Stimulated activated naive CD8-positive, alpha-beta T cell treated with anti-CD3 and anti-CD28 coated beads, Interleukin-15, amount 100 ng/mL, for 72 hours (primary cell): ENCODE results near the gene ZRANB1.
"Not testable (repeated sequence)": the region's sequence is repeated elsewhere in the genome, so short reads cannot be mapped to it uniquely, and the experiment has no call there.

Experiments
- ATAC-seq: fragments of 150-1000 bp; cut with Tn5 transposase; 2 replicates; pipeline ENCODE4 v1.10.0; 2021; ENCODE audit warnings: mild to moderate bottlenecking, moderate library complexity
- DNase-seq, 2 donors: peaks; one replicate each; pipeline ENCODE4 v3.0.0; 2021 to 2022
- H3K27ac Mint-ChIP-seq, 2 donors: one replicate each; pipeline ENCODE4 v1.8.0; 2022; ENCODE audit warnings: mild to moderate bottlenecking in 2 of 2, mixed read lengths in 2 of 2, moderate library complexity in 2 of 2
- H3K27me3 Mint-ChIP-seq: one replicate; pipeline ENCODE4 v1.8.0; 2022; ENCODE audit warnings: mixed read lengths
- H3K4me1 Mint-ChIP-seq: one replicate; pipeline ENCODE4 v1.8.0; 2022; ENCODE audit warnings: mild to moderate bottlenecking, mixed read lengths
- H3K4me3 Mint-ChIP-seq, 2 donors: one replicate each; pipeline ENCODE4 v1.8.0; 2022; ENCODE audit warnings: mild to moderate bottlenecking in 2 of 2, mixed read lengths in 2 of 2, moderate library complexity in 1 of 2
- H3K9me3 Mint-ChIP-seq, 2 donors: one replicate each; pipeline ENCODE4 v1.8.0; 2022; ENCODE audit warnings: mixed read lengths in 2 of 2

ZRANB1 gene

DNA sequence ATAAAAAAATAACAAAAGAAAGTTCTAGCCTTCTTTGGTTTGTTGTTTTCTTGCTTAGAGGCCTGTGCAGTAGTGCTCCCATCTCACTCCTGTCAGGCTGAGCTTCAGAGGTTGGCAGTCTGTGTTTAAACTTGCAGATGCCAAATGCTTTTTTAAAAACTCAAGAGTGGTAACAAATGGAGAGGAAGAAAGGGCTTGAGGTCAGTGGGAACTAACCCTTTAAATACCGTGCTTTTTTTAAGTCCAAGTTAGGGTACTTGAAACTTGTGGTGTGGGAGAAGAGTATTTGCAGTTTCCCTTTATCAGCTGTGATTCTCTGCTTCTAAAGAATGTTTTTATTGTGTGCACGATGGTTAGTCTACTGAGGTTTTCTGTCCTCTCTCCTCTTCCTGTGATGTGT lies 29.4 kb downstream of the ZRANB1 start:
- Mint-ChIP-seq H3K27me3 (no peaks in the 10 kb centered on the region), H3K4me3 (no peak overlapping the region)

DNA sequence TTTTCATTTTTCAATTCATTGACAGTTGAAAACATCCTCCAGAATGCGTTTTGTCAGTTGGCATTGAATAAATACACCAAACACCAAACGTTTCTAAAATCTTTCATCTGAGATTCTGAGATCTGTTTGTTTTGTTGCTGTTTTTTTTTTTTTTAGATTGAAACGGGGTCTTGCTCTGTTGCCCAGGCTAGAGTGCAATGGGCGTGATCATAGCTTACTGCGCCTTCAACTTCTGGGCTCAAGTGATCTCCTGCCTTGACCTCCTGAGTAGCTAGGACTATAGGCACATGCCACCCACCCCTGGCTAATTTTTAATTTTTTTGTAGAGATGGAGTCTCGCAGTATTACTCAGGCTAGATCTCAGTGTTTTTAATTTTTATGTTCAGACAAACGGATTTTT lies 30.7 kb downstream of the ZRANB1 start:
- H3K9me3 Mint-ChIP-seq, result no peaks in the 10 kb centered on the region
- no peak for ATAC-seq

More for the DNA sequence above, 29.4 kb downstream of the ZRANB1 start:
- Mint-ChIP-seq H3K4me1 (peaks cover 37% of the 10 kb centered on the region), H3K27ac (peak overlapping the region; percentile 13 to 59), H3K9me3 (no peaks in the 10 kb centered on the region)
- ATAC-seq (no peak), DNase-seq (no peak)

GRCh38 chr10:124974131-124974530 lies 32.2 kb downstream of the ZRANB1 start:
- no peaks in the 10 kb centered on the region for H3K9me3 Mint-ChIP-seq

More for the DNA sequence above, 30.7 kb downstream of the ZRANB1 start:
- Mint-ChIP-seq H3K27me3 (no peaks in the 10 kb centered on the region), H3K27ac (no peak overlapping the region), H3K4me1 (peaks cover 45% of the 10 kb centered on the region), H3K4me3 (no peak overlapping the region)
- DNase-seq, result no peak

DNA sequence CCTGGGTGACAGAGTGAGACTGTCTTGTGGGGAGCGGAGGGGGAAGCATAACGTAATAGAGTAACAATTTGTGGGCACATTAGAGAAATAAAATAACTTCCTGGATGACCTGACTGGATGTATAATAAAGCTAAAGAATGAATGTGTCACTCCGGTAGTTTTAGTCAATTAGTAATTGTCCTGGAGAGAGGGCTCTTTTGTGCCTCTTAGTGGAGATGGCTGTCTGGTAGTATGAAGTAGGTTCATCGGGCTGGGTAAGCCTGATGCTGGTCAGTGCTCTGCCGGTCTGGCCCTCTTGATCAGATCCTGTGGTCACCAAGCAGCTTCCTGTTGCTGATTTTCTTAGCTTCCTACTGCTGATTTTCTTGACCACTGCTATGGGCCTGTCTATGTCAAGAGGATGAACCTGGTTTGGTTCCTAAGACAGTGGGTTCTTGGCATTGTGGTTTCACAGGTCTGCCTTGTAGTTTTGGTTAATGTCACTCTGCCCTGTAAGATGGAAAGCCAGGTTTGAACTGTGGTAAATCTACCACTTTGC lies 34.1 kb downstream of the ZRANB1 start:
- Mint-ChIP-seq H3K27ac (peak overlapping the region in 1 of 2 donors; percentile 72), H3K4me3 (no peak overlapping the region)
- peak; percentile 12 to 40 for DNase-seq

More at GRCh38 chr10:124974131-124974530, 32.2 kb downstream of the ZRANB1 start:
- ATAC-seq (no peak), DNase-seq (no peak)
- no peaks in the 10 kb centered on the region for H3K27me3 Mint-ChIP-seq
- peaks cover 51% of the 10 kb centered on the region for H3K4me1 Mint-ChIP-seq
- no peak overlapping the region for H3K4me3 Mint-ChIP-seq
- H3K27ac Mint-ChIP-seq, result no peak overlapping the region

GRCh38 chr10:124977161-124977560 lies 35.2 kb downstream of the ZRANB1 start:
- ATAC-seq (no peak), DNase-seq (no peak)
- Mint-ChIP-seq H3K9me3 (no peaks in the 10 kb centered on the region), H3K27ac (peak overlapping the region in 1 of 2 donors; percentile 5), H3K4me1 (peaks cover 29% of the 10 kb centered on the region), H3K27me3 (no peaks in the 10 kb centered on the region), H3K4me3 (no peak overlapping the region)

More for the DNA sequence above, 34.1 kb downstream of the ZRANB1 start:
- no peaks in the 10 kb centered on the region for H3K27me3 Mint-ChIP-seq
- no peaks in the 10 kb centered on the region for H3K9me3 Mint-ChIP-seq
- H3K4me1 Mint-ChIP-seq, result peaks cover 35% of the 10 kb centered on the region
- peak; percentile 99 for ATAC-seq

DNA sequence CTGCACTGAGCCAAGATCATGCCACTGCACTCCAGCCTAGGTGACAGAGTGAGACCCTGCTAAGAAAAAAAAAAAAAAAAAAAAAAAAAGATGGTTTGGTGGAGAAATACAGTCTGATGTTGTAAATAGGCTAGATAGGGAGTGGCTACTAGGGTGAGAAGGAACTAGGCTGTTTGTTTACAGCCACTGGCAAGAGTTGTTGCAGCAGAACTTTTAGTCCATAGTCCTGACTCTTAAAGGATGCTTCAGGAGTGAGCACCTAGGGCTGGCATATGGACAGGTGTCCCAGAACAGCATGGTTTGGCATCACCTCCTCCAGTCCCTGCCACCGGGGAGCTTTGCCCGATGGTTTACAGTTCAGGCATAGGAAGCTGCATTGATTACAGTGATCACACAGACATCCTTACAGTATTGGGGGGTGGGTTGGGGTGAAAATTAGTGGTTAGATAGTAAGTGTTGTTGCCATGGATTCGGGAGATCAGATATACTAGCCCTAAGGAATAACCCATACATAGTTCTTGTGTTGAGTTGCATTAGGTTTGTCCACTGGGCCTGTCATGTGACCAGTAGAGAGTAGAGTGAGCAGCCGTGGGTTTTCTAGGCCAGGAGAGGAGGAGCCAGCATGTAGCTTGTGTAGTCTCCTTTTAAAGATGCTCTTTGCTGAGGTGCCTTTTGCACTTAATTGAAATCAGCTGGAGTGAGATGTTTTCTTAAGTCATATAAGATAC lies 35.9 kb downstream of the ZRANB1 start:
- no peak for ATAC-seq
- DNase-seq, result no peak
- Mint-ChIP-seq H3K4me3 (no peak overlapping the region), H3K9me3 (no peaks in the 10 kb centered on the region), H3K27me3 (no peaks in the 10 kb centered on the region), H3K4me1 (peaks cover 31% of the 10 kb centered on the region), H3K27ac (peak overlapping the region in 1 of 2 donors; percentile 5)

- Mint-ChIP-seq H3K9me3 (no peaks in the 10 kb centered on the region), H3K27ac (no peak overlapping the region), H3K4me3 (no peak overlapping the region), H3K4me1 (peaks cover 36% of the 10 kb centered on the region), H3K27me3 (no peaks in the 10 kb centered on the region)
- DNase-seq (no peak), ATAC-seq (no peak)
Measured at GRCh38 chr10:124978376-124978725, 36.4 kb downstream of the ZRANB1 start.

- no peak overlapping the region for H3K27ac Mint-ChIP-seq
- ATAC-seq (no peak), DNase-seq (no peak)
- H3K9me3 Mint-ChIP-seq, result no peaks in the 10 kb centered on the region
- H3K27me3 Mint-ChIP-seq, result no peaks in the 10 kb centered on the region
- peaks cover 17% of the 10 kb centered on the region for H3K4me1 Mint-ChIP-seq
- no peak overlapping the region for H3K4me3 Mint-ChIP-seq
Measured at GRCh38 chr10:124983321-124983720, 41.4 kb downstream of the ZRANB1 start.

DNA sequence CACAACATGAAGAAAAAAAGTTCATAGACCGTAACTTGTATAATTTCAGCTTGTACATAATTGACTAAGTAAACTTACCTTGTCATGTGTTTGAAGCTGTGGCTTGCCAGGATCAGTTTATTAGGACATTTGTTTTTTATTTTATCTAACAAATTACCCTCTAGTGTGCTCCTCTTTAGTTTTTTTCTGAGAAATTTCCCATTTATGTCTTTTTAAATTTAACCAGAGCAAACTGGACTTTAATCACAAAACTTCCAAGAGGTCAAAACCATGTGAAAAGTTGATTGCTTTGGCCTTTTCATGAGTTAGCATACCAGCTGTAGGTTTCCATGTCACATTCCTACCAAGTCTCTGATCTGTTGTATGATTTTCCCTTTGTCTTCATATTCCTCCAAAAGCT lies 42.5 kb downstream of the ZRANB1 start:
- DNase-seq (no peak), ATAC-seq (no peak)
- Mint-ChIP-seq H3K27me3 (no peaks in the 10 kb centered on the region), H3K9me3 (no peaks in the 10 kb centered on the region), H3K4me3 (no peak overlapping the region), H3K27ac (peak overlapping the region in 1 of 2 donors; percentile 91), H3K4me1 (peaks cover 13% of the 10 kb centered on the region)

DNA sequence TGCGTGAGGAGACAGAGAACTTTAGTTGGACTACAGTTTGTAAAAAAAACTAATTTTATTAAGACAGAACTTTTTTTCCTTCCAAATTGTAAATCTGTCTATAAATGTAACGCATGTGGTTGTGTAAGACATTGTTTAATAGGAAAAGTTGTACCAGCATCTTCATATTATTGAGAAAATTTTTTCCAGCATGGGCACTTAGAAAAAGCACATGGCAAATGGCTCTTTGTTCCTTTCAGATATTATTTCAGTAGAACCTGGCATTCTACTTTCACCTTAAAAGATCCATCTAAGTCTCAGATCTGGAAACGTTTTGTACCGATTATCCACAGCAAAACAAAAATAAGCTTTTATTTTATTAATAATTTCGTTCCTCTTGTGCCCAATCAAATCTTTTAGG lies 43.2 kb downstream of the ZRANB1 start:
- Mint-ChIP-seq H3K9me3 (no peaks in the 10 kb centered on the region), H3K4me3 (no peak overlapping the region), H3K27me3 (no peaks in the 10 kb centered on the region), H3K4me1 (peaks cover 12% of the 10 kb centered on the region), H3K27ac (no peak overlapping the region)
- DNase-seq, result no peak
- ATAC-seq, result no peak

- ATAC-seq, result no peak
- H3K27ac Mint-ChIP-seq, result no peak overlapping the region
- no peak for DNase-seq
- H3K4me3 Mint-ChIP-seq, result no peak overlapping the region
- H3K27me3 Mint-ChIP-seq, result no peaks in the 10 kb centered on the region
- no peaks in the 10 kb centered on the region for H3K9me3 Mint-ChIP-seq
- peaks cover 10% of the 10 kb centered on the region for H3K4me1 Mint-ChIP-seq
Measured at GRCh38 chr10:124987788-124988187, 45.9 kb downstream of the ZRANB1 start.

DNA sequence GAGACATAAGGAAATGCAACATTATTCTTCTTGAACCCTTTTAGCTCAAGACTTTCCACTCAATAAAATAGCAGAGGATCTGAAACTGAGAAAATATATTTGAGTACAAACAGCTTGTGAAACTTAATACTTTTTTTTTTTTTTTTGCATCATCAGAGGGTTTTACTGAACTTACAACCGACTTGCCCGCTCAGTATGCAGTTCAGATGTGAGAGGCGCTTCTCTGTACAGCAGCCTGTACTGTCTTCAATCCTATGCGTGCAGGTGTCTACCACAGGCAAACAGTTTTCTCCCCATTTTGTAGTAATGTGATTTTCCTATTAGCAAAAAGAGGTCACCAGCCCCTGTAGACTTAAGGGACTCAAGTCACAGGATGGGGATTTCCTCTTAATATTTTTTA lies 46.8 kb downstream of the ZRANB1 start:
- ATAC-seq, H3K27me3 Mint-ChIP-seq, H3K9me3 Mint-ChIP-seq, H3K4me1 Mint-ChIP-seq, DNase-seq, H3K4me3 Mint-ChIP-seq, H3K27ac Mint-ChIP-seq: not testable (repeated sequence)

DNA sequence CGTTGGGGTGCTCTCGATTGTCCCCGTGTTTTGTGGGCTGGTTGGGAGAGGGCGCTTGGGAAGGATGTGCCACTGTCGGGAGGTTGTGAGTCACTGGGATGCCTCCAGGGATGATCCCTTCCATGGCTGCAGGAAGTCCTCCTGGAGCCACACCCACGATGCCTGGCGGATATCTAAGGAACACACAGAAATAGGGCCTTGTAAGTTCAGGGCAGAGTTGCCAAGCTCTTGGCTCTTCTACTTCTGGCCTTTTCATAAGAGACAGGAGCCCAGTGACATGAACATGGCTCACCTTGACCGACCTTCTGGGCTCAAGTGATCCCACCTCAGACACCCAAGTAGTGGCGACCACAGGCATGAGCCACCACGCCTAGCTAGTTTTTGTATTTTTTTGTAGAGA lies 47.6 kb downstream of the ZRANB1 start:
- Mint-ChIP-seq H3K9me3 (no peaks in the 10 kb centered on the region), H3K4me3 (no peak overlapping the region), H3K4me1 (no peaks in the 10 kb centered on the region), H3K27me3 (no peaks in the 10 kb centered on the region), H3K27ac (no peak overlapping the region)
- DNase-seq (no peak), ATAC-seq (no peak)

GRCh38 chr10:124990671-124991625 lies 49.0 kb downstream of the ZRANB1 start:
- peak overlapping the region in 1 of 2 donors; percentile 65 for H3K27ac Mint-ChIP-seq
- H3K9me3 Mint-ChIP-seq, result no peaks in the 10 kb centered on the region
- H3K27me3 Mint-ChIP-seq, result no peaks in the 10 kb centered on the region
- ATAC-seq (no peak), DNase-seq (no peak)
- no peaks in the 10 kb centered on the region for H3K4me1 Mint-ChIP-seq
- no peak overlapping the region for H3K4me3 Mint-ChIP-seq

GRCh38 chr10:124991835-124992234 lies 49.9 kb downstream of the ZRANB1 start:
- no peak for ATAC-seq
- no peak overlapping the region for H3K4me3 Mint-ChIP-seq
- DNase-seq, result no peak
- no peaks in the 10 kb centered on the region for H3K9me3 Mint-ChIP-seq
- peak overlapping the region in 1 of 2 donors; percentile 65 for H3K27ac Mint-ChIP-seq
- no peaks in the 10 kb centered on the region for H3K4me1 Mint-ChIP-seq
- no peaks in the 10 kb centered on the region for H3K27me3 Mint-ChIP-seq
